K562 (cell line): ENCODE data around the gene LRP6. TPM values are rescaled to one million over a fixed set of nuclear protein-coding genes. Genes with fewer than 3 reads are reported as not detected.

Source experiments
- ATAC-seq: fragments of 200-7000 bp; cut with Tn5 transposase; 3 replicates; pipeline ENCODE4 v1.9.1; 2020; ENCODE audit warnings: moderate library complexity
- BruUV-seq: library from RNA; stranded (reverse); fragments of 400-500 nt; replicated peaks from 2 replicates; lab custom pipeline; 2021; lab: Mats Ljungman, UMichigan
- CTCF ChIA-PET: fragments of 300-600 bp; formaldehyde crosslinking; extraction: SDS; loops from one replicate; lab custom pipeline; 2021; ENCODE audit warnings: low intra/inter-chr PET ratio; lab: Yijun Ruan, JAX
- POLR2A ChIA-PET: fragments of 300-600, 350-650 bp; sonication (Branson Sonifier 250); formaldehyde crosslinking; extraction: SDS; loops from one replicate; lab custom pipeline; 2021; ENCODE audit warnings: antibody characterized with exemption, inconsistent platforms; lab: Yijun Ruan, JAX
- DNase-seq, 4 experiments: peaks; one replicate each; pipeline versions ENCODE4 v3.0.0 to v3.0.0-alpha.2; 2011 to 2018; ENCODE audit warnings: low spot score in 3 of 4, mixed read lengths in 3 of 4; ENCODE audit errors: extremely low read depth in 1 of 4
- FAIRE-seq: peaks from 2 replicates; lab custom pipeline; 2011; peaks lifted over from hg19 to GRCh38; lab: Jason Lieb, UNC
- H2AFZ ChIP-seq: 2 replicates; pipeline ENCODE4 v1.6.0; 2011; ENCODE audit warnings: low read depth, low read length, control low read depth, inconsistent platforms
- H3K27ac ChIP-seq: fragments of 200-600 bp; 3 replicates; pipeline ENCODE4 v1.8.0; 2011; ENCODE audit warnings: low read depth, mild to moderate bottlenecking, control low read depth, inconsistent platforms, low read length, moderate library complexity, mixed read lengths; ENCODE audit errors: extremely low read depth
- H3K27me3 ChIP-seq, 2 experiments: fragments of 300-600 bp in 1 of 2; 2 replicates in 1 of 2; 3 replicates in 1 of 2; pipeline versions ENCODE4 v1.6.0 to v1.8.0; 2011; ENCODE audit warnings: inconsistent platforms in 2 of 2, low read length in 2 of 2, mild to moderate bottlenecking in 1 of 2, mixed read lengths in 1 of 2, moderate library complexity in 1 of 2; ENCODE audit not compliant: control insufficient read depth in 2 of 2, insufficient read depth in 2 of 2
- H3K36me3 ChIP-seq: fragments of 300-600 bp; 3 replicates; pipeline ENCODE4 v1.8.0; 2011; ENCODE audit warnings: mild to moderate bottlenecking, low read length, inconsistent platforms; ENCODE audit not compliant: control insufficient read depth, insufficient read depth
- H3K4me1 ChIP-seq, 2 experiments: fragments of 200-600 bp in 1 of 2; replicated peaks in 1 of 2; 2 replicates in 1 of 2; 3 replicates in 1 of 2; pipeline versions ENCODE4 v1.5.1 to v1.8.0; 2011; ENCODE audit warnings: inconsistent platforms in 2 of 2, low read length in 2 of 2, mild to moderate bottlenecking in 1 of 2, mixed read lengths in 1 of 2, moderate library complexity in 1 of 2; ENCODE audit not compliant: control insufficient read depth in 2 of 2, insufficient read depth in 2 of 2
- H3K4me2 ChIP-seq: 2 replicates; pipeline ENCODE4 v1.6.1; 2011; ENCODE audit warnings: low read length, control low read depth, inconsistent platforms, mixed read lengths; ENCODE audit not compliant: insufficient read depth
- H3K4me3 ChIP-seq: fragments of 200-600 bp; sonication (generic), shearing (Covaris generic); 2 replicates; pipeline ENCODE4 v1.5.1; 2016; ENCODE audit warnings: control low read depth, inconsistent platforms
- H3K79me2 ChIP-seq: fragments of 200-600 bp; 3 replicates; pipeline ENCODE4 v1.8.0; 2011; ENCODE audit warnings: low read length, inconsistent platforms; ENCODE audit not compliant: control insufficient read depth, insufficient read depth
- H3K9ac ChIP-seq, 2 experiments: 2 replicates each; pipeline versions ENCODE4 v1.6.0 to v1.6.1; 2011; ENCODE audit warnings: low read depth in 2 of 2, low read length in 2 of 2, control low read depth in 1 of 2, inconsistent platforms in 1 of 2, mild to moderate bottlenecking in 1 of 2, mixed read lengths in 1 of 2; ENCODE audit not compliant: insufficient read depth in 1 of 2
- H3K9me1 ChIP-seq: one replicate; pipeline ENCODE4 v1.6.0; 2011; ENCODE audit warnings: inconsistent platforms, mild to moderate bottlenecking, low read length, moderate library complexity; ENCODE audit not compliant: control insufficient read depth, insufficient read depth
- H3K9me3 ChIP-seq: replicated peaks from 2 replicates; pipeline ENCODE4 v1.5.1; 2011; ENCODE audit warnings: low read depth, low read length, inconsistent platforms; ENCODE audit not compliant: control insufficient read depth, insufficient read depth
- H4K20me1 ChIP-seq: replicated peaks from 2 replicates; pipeline ENCODE4 v1.6.1; 2011; ENCODE audit warnings: low read length, inconsistent platforms, mixed read lengths; ENCODE audit not compliant: control insufficient read depth, insufficient read depth
- ARID4B ChIP-seq: sonication (generic); formaldehyde crosslinking; IDR thresholded peaks from 2 replicates; pipeline ENCODE4 v1.8.0; 2022; ENCODE audit warnings: mild to moderate bottlenecking, missing genetic modification reagents
- ATF2 ChIP-seq: sonication (generic); formaldehyde crosslinking; IDR thresholded peaks from 2 replicates; pipeline ENCODE4 v1.8.1; 2022; ENCODE audit warnings: missing genetic modification reagents
- FUS ChIP-seq: fragments of 200-400 bp; formaldehyde crosslinking; optimal IDR thresholded peaks from 2 replicates; pipeline ENCODE3; 2017; ENCODE audit warnings: low read depth, low read length
- LCOR ChIP-seq: sonication (generic); formaldehyde crosslinking; IDR thresholded peaks from 2 replicates; pipeline ENCODE4 v1.8.0; 2022; ENCODE audit warnings: mild to moderate bottlenecking, missing genetic modification reagents
- MEIS2 ChIP-seq: fragments of 450-650 bp; IDR thresholded peaks from 2 replicates; pipeline ENCODE4 v1.6.1; 2014; ENCODE audit warnings: mild to moderate bottlenecking; ENCODE audit not compliant: partially characterized antibody
- NCOA1 ChIP-seq: fragments of 450-650 bp; IDR thresholded peaks from 2 replicates; pipeline ENCODE4 v1.6.1; 2016; ENCODE audit warnings: low read depth
- PBX2 ChIP-seq, 2 experiments: IDR thresholded peaks in 1 of 2; conservative IDR thresholded peaks in 1 of 2; 2 replicates each; pipeline ENCODE4 v1.6.1; 2016; ENCODE audit warnings: low read depth in 2 of 2, mild to moderate bottlenecking in 1 of 2, missing compliant biosample characterization in 1 of 2, missing genetic modification characterization in 1 of 2, moderate library complexity in 1 of 2
- POLR2H ChIP-seq: IDR thresholded peaks from 2 replicates; pipeline ENCODE4 v1.6.1; 2016; ENCODE audit warnings: missing genetic modification characterization, low read depth, mild to moderate bottlenecking, control low read depth, missing compliant biosample characterization, moderate library complexity
- POU5F1 ChIP-seq: fragments of 150-350 bp; IDR thresholded peaks from 2 replicates; pipeline ENCODE4 v1.6.1; 2014; ENCODE audit warnings: borderline replicate concordance, low read length, low read depth, mild to moderate bottlenecking; ENCODE audit not compliant: partially characterized antibody
- RFX5 ChIP-seq: IDR thresholded peaks from 2 replicates; pipeline ENCODE4 v1.6.1; 2011; ENCODE audit warnings: low read depth, mild to moderate bottlenecking, improper control_type of control experiment, low read length
- SPI1 ChIP-seq: IDR thresholded peaks from 2 replicates; pipeline ENCODE4 v1.6.1; 2011; ENCODE audit warnings: low read depth, low read length, control low read depth, borderline replicate concordance
- XRCC5 ChIP-seq: fragments of 200-400 bp; formaldehyde crosslinking; IDR thresholded peaks from 2 replicates; pipeline ENCODE4 v1.6.1; 2017; ENCODE audit warnings: low read depth, mild to moderate bottlenecking, low read length
- ZNF830 ChIP-seq: fragments of 250-450 bp; sonication (Bioruptor Pico); IDR thresholded peaks from 2 replicates; pipeline ENCODE4 v1.5.0; 2021; ENCODE audit warnings: mild to moderate bottlenecking
- WGBS: fragments of 100-300 bp; shearing (Covaris generic); methylation state at CpG from one replicate; pipeline ENCODE4 v1.1.6; 2016; ENCODE audit warnings: low coverage, mixed read lengths; ENCODE audit not compliant: insufficient coverage; ENCODE audit errors: missing lambda C conversion rate; 5-methylcytosine and 5-hydroxymethylcytosine counted together
- in situ Hi-C: fragments of 300-500 bp; cut with MboI; formaldehyde crosslinking; loops from 4 replicates; pipeline ENCODE4 v1.15.0; 2018; ENCODE audit warnings: inconsistent platforms, mixed read lengths
- intact Hi-C: fragments of 100-400 bp; cut with micrococcal nuclease; formaldehyde crosslinking; loops from 2 replicates; pipeline ENCODE4 v1.14.2; 2022
- polyA plus RNA-seq, 8 experiments: library from polyadenylated mRNA; depleted of rRNA in 4 of 8; stranded (reverse) in 5 of 8; unstranded in 3 of 8; fragments of >200 nt; fragmentation: Nextera tagmentation in 2 of 8; fragmentation: Illumina TruSeq in 1 of 8; extraction: Ambion mirVana in 2 of 8; extraction: Trizol in 1 of 8; gene quantifications; 2 replicates each; pipeline versions ENCODE4 v1.2.1 to v1.2.3, GENCODE V29; 2011 to 2014; ENCODE audit warnings: inconsistent platforms in 1 of 8, missing spikeins in 1 of 8
- total RNA-seq, 7 experiments: library from RNA; depleted of rRNA in 6 of 7; stranded (reverse); fragments of >200 nt in 6 of 7; fragmentation: Illumina TruSeq in 2 of 7; extraction: Trizol in 2 of 7; gene quantifications; 2 replicates each; pipeline versions ENCODE4 v1.2.1 to v1.2.3, GENCODE V29; 2011 to 2021; ENCODE audit warnings: low replicate concordance in 1 of 7

The LRP6 gene
- total and polyA plus RNA-seq, 9 of the 15 experiments (the other 6 are each of a cell fraction or from before 2014, with no cell fraction given) = 3.0 to 17.0 (median 10.8) TPM

- CTCF ChIA-PET = no interaction called here
- H3K4me1 ChIP-seq = peaks cover 0 to 2% of the 10 kb centered on the region in 2 experiments; a peak in 1 of 5 replicates
- TF ChIP-seq SPI1 (peak; percentile 11; the same call in 1 of the 2 replicates), ZNF830 (CRISPR knock-in tag) (no peak), NCOA1 (no peak), LCOR (CRISPR knock-in tag) (no peak), PBX2 (CRISPR knock-in tag; IDR thresholded peaks at IDR 0.05; ENCODE audit: low read depth) (no peak), PBX2 (tag; conservative IDR thresholded peaks at IDR 0.05; ENCODE audit: low read depth) (0 out of 2 replicates have a peak, but pooled peaks have one; percentile 24), RFX5 (no peak), MEIS2 (peak; percentile 59), POLR2H (tag) (no peak), FUS (no peak), POU5F1 (no peak), XRCC5 (no peak), ATF2 (CRISPR knock-in tag) (no peak), ARID4B (CRISPR knock-in tag) (no peak)
These were observed 84.0 kb downstream of the LRP6 start for GRCh38 chr12:12182703-12183365.

More at GRCh38 chr12:12182703-12183365, 84.0 kb downstream of the LRP6 start:
- DNase-seq (peak in 1 of 4 experiments; percentile 9), ATAC-seq (peak; percentile 45; the same call in 2 of the 3 replicates), FAIRE-seq (no peak)
- Histone ChIP-seq H3K36me3 (peaks cover 12% of the 10 kb centered on the region), H3K9me1 (no peaks in the 10 kb centered on the region), H3K9ac (no peak overlapping the region), H3K79me2 (no peaks in the 10 kb centered on the region; the same call in 1 of the 3 replicates), H3K27ac (no peak overlapping the region), H2AFZ (no peak overlapping the region), H4K20me1 (no peaks in the 10 kb centered on the region), H3K27me3 (no peaks in the 10 kb centered on the region), H3K4me2 (no peak overlapping the region), H3K9me3 (no peaks in the 10 kb centered on the region), H3K4me3 (no peak overlapping the region)
- intact Hi-C loops = no loop called here
- no TSS peak for BruUV-seq
- POLR2A ChIA-PET = interaction anchor here (1.8 kb wide), 2 partner anchors 10 to 16 kb away, joined by 4 read pairs; no protein-coding TSS in a partner anchor
- in situ Hi-C loops = no loop called here
- WGBS = 80% methylated on average over 1 of the region's 1 CpG
